Liver (tissue), 9 donors: Measurements from ENCODE around the gene JMJD6. TPM values are rescaled to one million over a fixed set of nuclear protein-coding genes. Genes with fewer than 3 reads are reported as not detected.

Source experiments
- DNase-seq: peaks from one replicate; pipeline ENCODE4 v3.0.0-alpha.2; 2017; ENCODE audit warnings: low spot score
- H3K27ac ChIP-seq, 2 donors: one replicate each; pipeline ENCODE4 v1.7.0; 2013; ENCODE audit warnings: inconsistent platforms in 2 of 2, low read length in 2 of 2, control low read depth in 1 of 2, low read depth in 1 of 2, mild to moderate bottlenecking in 1 of 2
- H3K27me3 ChIP-seq, 4 donors: one replicate each; pipeline versions ENCODE4 v1.6.1 to v1.7.0; 2013; ENCODE audit warnings: low read length in 3 of 4, inconsistent platforms in 1 of 4, mild to moderate bottlenecking in 1 of 4, moderate library complexity in 1 of 4; ENCODE audit not compliant: control insufficient read depth in 4 of 4, insufficient read depth in 4 of 4
- H3K36me3 ChIP-seq, 4 donors: one replicate each; pipeline versions ENCODE4 v1.6.1 to v1.7.0; 2013; ENCODE audit warnings: low read length in 3 of 4, mild to moderate bottlenecking in 3 of 4, low read depth in 1 of 4, moderate library complexity in 1 of 4; ENCODE audit not compliant: control insufficient read depth in 4 of 4, insufficient read depth in 3 of 4
- H3K4me1 ChIP-seq, 4 donors: one replicate each; pipeline versions ENCODE4 v1.6.1 to v1.7.0; 2013; ENCODE audit warnings: low read length in 3 of 4, mild to moderate bottlenecking in 3 of 4, moderate library complexity in 1 of 4; ENCODE audit not compliant: control insufficient read depth in 4 of 4, insufficient read depth in 4 of 4
- H3K4me3 ChIP-seq, 3 donors: one replicate each; pipeline versions ENCODE4 v1.6.1 to v1.7.0; 2013; ENCODE audit warnings: low read length in 3 of 3, control low read depth in 1 of 3, low read depth in 1 of 3, mild to moderate bottlenecking in 1 of 3
- H3K9ac ChIP-seq, 2 donors: one replicate each; pipeline ENCODE4 v1.7.0; 2013; ENCODE audit warnings: low read length in 2 of 2, mild to moderate bottlenecking in 2 of 2, moderate library complexity in 2 of 2, control low read depth in 1 of 2, low read depth in 1 of 2
- H3K9me3 ChIP-seq, 4 donors: one replicate each; pipeline versions ENCODE4 v1.6.1 to v1.7.0; 2013; ENCODE audit warnings: low read length in 3 of 4; ENCODE audit not compliant: control insufficient read depth in 4 of 4
- ATF3 ChIP-seq: IDR thresholded peaks from 2 replicates; pipeline ENCODE4 v1.6.1; 2016; ENCODE audit warnings: antibody characterized with exemption
- CTCF ChIP-seq: fragments of 150-350 bp; IDR thresholded peaks from 2 replicates; pipeline ENCODE4 v1.5.1; 2017; ENCODE audit warnings: improper control_type of control experiment, low read depth, low read length; ENCODE audit not compliant: missing input control
- EGR1 ChIP-seq, 2 donors: IDR thresholded peaks; 2 replicates each; pipeline ENCODE4 v1.6.1; 2016 to 2018; ENCODE audit warnings: antibody characterized with exemption in 2 of 2, low read depth in 2 of 2
- FOXA1 ChIP-seq: IDR thresholded peaks from 2 replicates; pipeline ENCODE4 v1.6.1; 2016; ENCODE audit warnings: antibody characterized with exemption
- FOXA2 ChIP-seq: IDR thresholded peaks from 2 replicates; pipeline ENCODE4 v1.6.1; 2016; ENCODE audit warnings: antibody characterized with exemption
- GABPA ChIP-seq, 2 donors: IDR thresholded peaks in 1 of 2; conservative IDR thresholded peaks in 1 of 2; 2 replicates each; pipeline ENCODE4 v1.6.1; 2016; ENCODE audit warnings: antibody characterized with exemption in 2 of 2, mild to moderate bottlenecking in 1 of 2, moderate library complexity in 1 of 2
- HNF4A ChIP-seq, 2 donors: conservative IDR thresholded peaks; 2 replicates each; pipeline ENCODE4 v1.6.1; 2016; ENCODE audit warnings: antibody characterized with exemption in 2 of 2, mild to moderate bottlenecking in 2 of 2
- HNF4G ChIP-seq: IDR thresholded peaks from 2 replicates; pipeline ENCODE4 v1.6.1; 2016; ENCODE audit warnings: antibody characterized with exemption
- JUND ChIP-seq, 2 donors: IDR thresholded peaks; 2 replicates each; pipeline ENCODE4 v1.6.1; 2016; ENCODE audit warnings: antibody characterized with exemption in 2 of 2
- MAX ChIP-seq: IDR thresholded peaks from 2 replicates; pipeline ENCODE4 v1.6.1; 2016; ENCODE audit warnings: antibody characterized with exemption
- NR2F2 ChIP-seq: IDR thresholded peaks from 2 replicates; pipeline ENCODE4 v1.6.1; 2016; ENCODE audit warnings: antibody characterized with exemption
- RAD21 ChIP-seq, 2 donors: IDR thresholded peaks; 2 replicates each; pipeline ENCODE4 v1.6.1; 2016; ENCODE audit warnings: antibody characterized with exemption in 2 of 2, mild to moderate bottlenecking in 2 of 2
- RXRA ChIP-seq, 2 donors: IDR thresholded peaks; 2 replicates each; pipeline ENCODE4 v1.6.1; 2017 to 2018; ENCODE audit warnings: antibody characterized with exemption in 2 of 2, mild to moderate bottlenecking in 1 of 2
- SP1 ChIP-seq: IDR thresholded peaks from 2 replicates; pipeline ENCODE4 v1.6.1; 2018; ENCODE audit warnings: antibody characterized with exemption, mild to moderate bottlenecking
- YY1 ChIP-seq: IDR thresholded peaks from 2 replicates; pipeline ENCODE4 v1.6.1; 2016; ENCODE audit warnings: antibody characterized with exemption, mild to moderate bottlenecking
- WGBS: extraction: QIAGEN DNeasy Blood & Tissue Kit; methylation state at CpG from one replicate; pipeline ENCODE4 v1.1.7; 2013; 5-methylcytosine and 5-hydroxymethylcytosine counted together
- polyA plus RNA-seq, 2 donors: library from polyadenylated mRNA; stranded (reverse) in 1 of 2; unstranded in 1 of 2; fragments of 200-250 nt in 1 of 2; fragments of >200 nt in 1 of 2; fragmentation: Nextera tagmentation in 1 of 2; extraction: Ambion mirVana in 1 of 2; gene quantifications; one replicate each; pipeline versions ENCODE4 v1.2.1 to v1.2.3, GENCODE V29; 2013 to 2015
- total RNA-seq, 2 donors: library from RNA; depleted of rRNA; stranded (reverse); fragments of >200 nt; gene quantifications; one replicate each; pipeline ENCODE4 v1.2.3, GENCODE V29; 2014
- TF ChIP-seq, protein P1 (sequence below): IDR thresholded peaks from 2 replicates; pipeline ENCODE4 v1.6.1; 2016; ENCODE audit warnings: antibody characterized with exemption
- donor health status: healthy.
- donor health status: healthy.
- donor health status: healthy.
- donor health status: healthy.
- donor health status: healthy.

The JMJD6 gene
- total and polyA plus RNA-seq, 4 donors, result 9.9 to 16.1 (median 11.2) TPM

- no peaks in the 10 kb centered on the region for H3K36me3 ChIP-seq
- H3K27ac ChIP-seq, result no peak overlapping the region
- no peak overlapping the region for H3K4me3 ChIP-seq
- WGBS, result 73% methylated on average over 4 of the region's 4 CpGs
- TF ChIP-seq ATF3 (no peak), YY1 (no peak)
- DNase-seq, result no peak
- no peak overlapping the region for H3K9ac ChIP-seq
- no peaks in the 10 kb centered on the region for H3K9me3 ChIP-seq
- no peaks in the 10 kb centered on the region for H3K27me3 ChIP-seq
- no peaks in the 10 kb centered on the region for H3K4me1 ChIP-seq
Observed at GRCh38 chr17:76704805-76705204, 21.6 kb downstream of the JMJD6 start.

GRCh38 chr17:76702941-76703637, 23.3 kb downstream of the JMJD6 start:
- DNase-seq, result no peak
- Histone ChIP-seq H3K4me1 (no peaks in the 10 kb centered on the region), H3K27me3 (no peaks in the 10 kb centered on the region), H3K36me3 (no peaks in the 10 kb centered on the region), H3K4me3 (no peak overlapping the region), H3K9ac (no peak overlapping the region), H3K9me3 (no peaks in the 10 kb centered on the region), H3K27ac (no peak overlapping the region)
- 86% methylated on average over 10 of the region's 10 CpGs for WGBS
- TF ChIP-seq CTCF (no peak), FOXA2 (no peak), SP1 (no peak), ATF3 (no peak), GABPA (IDR thresholded peaks at IDR 0.05 in 1 of 2, conservative IDR thresholded peaks at IDR 0.05 in 1 of 2) (no peak), HNF4G (no peak), JUND (IDR thresholded peaks at IDR 0.05) (no peak), FOXA1 (no peak), RXRA (IDR thresholded peaks at IDR 0.05) (no peak), NR2F2 (no peak), HNF4A (conservative IDR thresholded peaks at IDR 0.05) (no peak), RAD21 (IDR thresholded peaks at IDR 0.05) (no peak)

GRCh38 chr17:76702076-76702475, 24.3 kb downstream of the JMJD6 start:
- TF ChIP-seq MAX, result no peak
- TF ChIP-seq NR2F2, result no peak
- TF ChIP-seq RAD21 (IDR thresholded peaks at IDR 0.05), result no peak
- no peak for TF ChIP-seq EGR1 (IDR thresholded peaks at IDR 0.05; ENCODE audit: low read depth in 2 of 2)
- TF ChIP-seq ATF3, result no peak
- no peak for TF ChIP-seq SP1
- TF ChIP-seq, protein P1, sequence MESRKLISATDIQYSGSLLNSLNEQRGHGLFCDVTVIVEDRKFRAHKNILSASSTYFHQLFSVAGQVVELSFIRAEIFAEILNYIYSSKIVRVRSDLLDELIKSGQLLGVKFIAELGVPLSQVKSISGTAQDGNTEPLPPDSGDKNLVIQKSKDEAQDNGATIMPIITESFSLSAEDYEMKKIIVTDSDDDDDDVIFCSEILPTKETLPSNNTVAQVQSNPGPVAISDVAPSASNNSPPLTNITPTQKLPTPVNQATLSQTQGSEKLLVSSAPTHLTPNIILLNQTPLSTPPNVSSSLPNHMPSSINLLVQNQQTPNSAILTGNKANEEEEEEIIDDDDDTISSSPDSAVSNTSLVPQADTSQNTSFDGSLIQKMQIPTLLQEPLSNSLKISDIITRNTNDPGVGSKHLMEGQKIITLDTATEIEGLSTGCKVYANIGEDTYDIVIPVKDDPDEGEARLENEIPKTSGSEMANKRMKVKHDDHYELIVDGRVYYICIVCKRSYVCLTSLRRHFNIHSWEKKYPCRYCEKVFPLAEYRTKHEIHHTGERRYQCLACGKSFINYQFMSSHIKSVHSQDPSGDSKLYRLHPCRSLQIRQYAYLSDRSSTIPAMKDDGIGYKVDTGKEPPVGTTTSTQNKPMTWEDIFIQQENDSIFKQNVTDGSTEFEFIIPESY, result no peak
- no peaks in the 10 kb centered on the region for H3K36me3 ChIP-seq
- H3K4me3 ChIP-seq, result no peak overlapping the region
- H3K9ac ChIP-seq, result no peak overlapping the region
- DNase-seq, result no peak
- WGBS, result 91% methylated on average over 2 of the region's 2 CpGs
- H3K27ac ChIP-seq, result no peak overlapping the region
- no peaks in the 10 kb centered on the region for H3K27me3 ChIP-seq
- H3K4me1 ChIP-seq, result peaks cover 0 to 2% (median 0%) of the 10 kb centered on the region in 4 donors
- H3K9me3 ChIP-seq, result no peaks in the 10 kb centered on the region
